Stimulated activated CD8-positive, alpha-beta memory T cell treated with anti-CD3 and anti-CD28 coated beads, Interleukin-7, amount 100 ng/mL, for 48 hours (primary cell): ENCODE results near the gene CFAP97D2.
"Not testable (repeated sequence)": the region's sequence is repeated elsewhere in the genome, so short reads cannot be mapped to it uniquely, and the experiment has no call there.

Experiments
- DNase-seq, 2 donors: peaks; one replicate each; pipeline ENCODE4 v3.0.0-alpha.2; 2020; ENCODE audit warnings: low read depth in 1 of 2; ENCODE audit errors: extremely low read depth in 1 of 2

CFAP97D2 gene

GRCh38 chr13:114179087-114179658 lies at the start of gene CFAP97D2:
Gene CFAP97D2, plus strand, starts transcription at chr13:114179257. Its CDS starts 74 bp downstream, at chr13:114179331.
- DNase-seq, result no peak

GRCh38 chr13:114129649-114130062 lies 49.4 kb upstream of the CFAP97D2 start:
- no peak for DNase-seq

GRCh38 chr13:114130131-114130836 lies 48.8 kb upstream of the CFAP97D2 start:
- no peak for DNase-seq

- DNase-seq, result no peak
Measured at GRCh38 chr13:114130837-114131582, 48.0 kb upstream of the CFAP97D2 start.

GRCh38 chr13:114131583-114132418 lies 47.3 kb upstream of the CFAP97D2 start:
- no peak for DNase-seq

GRCh38 chr13:114132419-114133121 lies 46.5 kb upstream of the CFAP97D2 start, which contains the start of gene RASA3:
Gene RASA3, minus strand, starts transcription at chr13:114132623. Its CDS starts 134 bp downstream, at chr13:114132489.
- no peak for DNase-seq

GRCh38 chr13:114133126-114133525 lies 45.9 kb upstream of the CFAP97D2 start:
- not testable (repeated sequence) for DNase-seq

GRCh38 chr13:114133552-114133951 lies 45.5 kb upstream of the CFAP97D2 start:
- not testable (repeated sequence) for DNase-seq

- no peak for DNase-seq
Measured at GRCh38 chr13:114134111-114134943, 44.7 kb upstream of the CFAP97D2 start.

- no peak for DNase-seq
Measured at GRCh38 chr13:114134944-114135610, 44.0 kb upstream of the CFAP97D2 start.

- no peak for DNase-seq
Measured at GRCh38 chr13:114135731-114136171, 43.3 kb upstream of the CFAP97D2 start.

GRCh38 chr13:114136576-114136975 lies 42.5 kb upstream of the CFAP97D2 start:
- no peak for DNase-seq

- DNase-seq, result no peak
Measured at GRCh38 chr13:114140131-114140905, 38.7 kb upstream of the CFAP97D2 start.

GRCh38 chr13:114140906-114141250 lies 38.2 kb upstream of the CFAP97D2 start:
- no peak for DNase-seq

- DNase-seq, result no peak
Measured at GRCh38 chr13:114141261-114141996, 37.6 kb upstream of the CFAP97D2 start.

GRCh38 chr13:114142137-114142550 lies 36.9 kb upstream of the CFAP97D2 start:
- DNase-seq, result no peak
